Neuronal stem cell (in vitro differentiated cells): ENCODE results near the gene ATR.

Experiments used
- DNase-seq: peaks from one replicate; pipeline ENCODE4 v3.0.0-alpha.2; 2013; ENCODE audit warnings: low spot score
- H2AFZ ChIP-seq: one replicate; pipeline ENCODE4 v1.6.1; 2013; ENCODE audit warnings: mild to moderate bottlenecking, low read length, inconsistent platforms
- H2AK5ac ChIP-seq: 2 replicates; pipeline ENCODE4 v1.6.1; 2013; ENCODE audit warnings: low read depth, mild to moderate bottlenecking, inconsistent platforms, low read length, moderate library complexity, mixed read lengths
- H2BK120ac ChIP-seq: 2 replicates; pipeline ENCODE4 v1.6.1; 2013; ENCODE audit warnings: low read depth, mild to moderate bottlenecking, inconsistent platforms, low read length, moderate library complexity, mixed read lengths
- H2BK12ac ChIP-seq: one replicate; pipeline ENCODE4 v1.6.1; 2013; ENCODE audit warnings: low read length, inconsistent platforms
- H2BK15ac ChIP-seq: 2 replicates; pipeline ENCODE4 v1.6.1; 2013; ENCODE audit warnings: mild to moderate bottlenecking, low read length, inconsistent platforms, mixed read lengths
- H2BK5ac ChIP-seq: one replicate; pipeline ENCODE4 v1.6.1; 2013; ENCODE audit warnings: inconsistent platforms, mild to moderate bottlenecking, low read length, moderate library complexity
- H3K14ac ChIP-seq: one replicate; pipeline ENCODE4 v1.6.1; 2013; ENCODE audit warnings: low read length, inconsistent platforms
- H3K18ac ChIP-seq: 2 replicates; pipeline ENCODE4 v1.6.1; 2013; ENCODE audit warnings: low read length, inconsistent platforms
- H3K23ac ChIP-seq: 2 replicates; pipeline ENCODE4 v1.6.1; 2013; ENCODE audit warnings: low read depth, mild to moderate bottlenecking, mixed read lengths, low read length, inconsistent platforms; ENCODE audit not compliant: poor library complexity
- H3K27ac ChIP-seq: replicated peaks from 3 replicates; pipeline ENCODE4 v1.5.1; 2013; ENCODE audit warnings: low read length, inconsistent platforms
- H3K27me3 ChIP-seq, 3 experiments: 2 replicates each; pipeline ENCODE4 v1.6.1; 2013; ENCODE audit warnings: low read length in 3 of 3, mild to moderate bottlenecking in 2 of 3, inconsistent platforms in 1 of 3, low read depth in 1 of 3, mixed read lengths in 1 of 3, moderate library complexity in 1 of 3; ENCODE audit not compliant: control insufficient read depth in 3 of 3, insufficient read depth in 3 of 3
- H3K36me3 ChIP-seq, 2 donors: replicated peaks in 1 of 2; 2 replicates each; pipeline ENCODE4 v1.6.1; 2013; ENCODE audit warnings: low read length in 2 of 2; ENCODE audit not compliant: control insufficient read depth in 2 of 2, insufficient read depth in 2 of 2
- H3K4ac ChIP-seq: 2 replicates; pipeline ENCODE4 v1.6.1; 2013; ENCODE audit warnings: inconsistent platforms, mild to moderate bottlenecking, low read length, moderate library complexity
- H3K4me1 ChIP-seq, 2 donors: 1 replicate in 1 of 2; 2 replicates in 1 of 2; pipeline ENCODE4 v1.6.1; 2013; ENCODE audit warnings: low read length in 2 of 2, low read depth in 1 of 2; ENCODE audit not compliant: control insufficient read depth in 2 of 2, insufficient read depth in 1 of 2
- H3K4me2 ChIP-seq: one replicate; pipeline ENCODE4 v1.6.1; 2013; ENCODE audit warnings: mild to moderate bottlenecking, low read length, inconsistent platforms; ENCODE audit not compliant: insufficient read depth, poor library complexity, severe bottlenecking
- H3K4me3 ChIP-seq, 2 donors: 2 replicates each; pipeline ENCODE4 v1.5.1; 2013; ENCODE audit warnings: low read length in 2 of 2, mild to moderate bottlenecking in 2 of 2, inconsistent platforms in 1 of 2, moderate library complexity in 1 of 2
- H3K79me1 ChIP-seq: one replicate; pipeline ENCODE4 v1.6.1; 2013; ENCODE audit warnings: low read depth, mild to moderate bottlenecking, inconsistent platforms, low read length, moderate library complexity
- H3K9ac ChIP-seq: one replicate; pipeline ENCODE4 v1.6.1; 2013; ENCODE audit warnings: mild to moderate bottlenecking, low read depth, low read length, inconsistent platforms; ENCODE audit not compliant: poor library complexity
- H3K9me3 ChIP-seq, 2 donors: replicated peaks in 1 of 2; 2 replicates each; pipeline versions ENCODE3 to v1.6.1; 2013; ENCODE audit warnings: low read length in 2 of 2, mild to moderate bottlenecking in 2 of 2, inconsistent platforms in 1 of 2, low read depth in 1 of 2, mixed read lengths in 1 of 2, moderate library complexity in 1 of 2; ENCODE audit not compliant: control insufficient read depth in 2 of 2, insufficient read depth in 1 of 2
- H4K8ac ChIP-seq: one replicate; pipeline ENCODE4 v1.6.1; 2013; ENCODE audit warnings: low read depth, mild to moderate bottlenecking, inconsistent platforms, low read length, moderate library complexity
- H4K91ac ChIP-seq: one replicate; pipeline ENCODE4 v1.6.1; 2013; ENCODE audit warnings: low read length, low read depth, mild to moderate bottlenecking, inconsistent platforms; ENCODE audit not compliant: poor library complexity
- WGBS, 2 donors: extraction: QIAGEN DNeasy Blood & Tissue Kit; methylation state at CpG; one replicate each; pipeline ENCODE4 v1.1.7; 2013; ENCODE audit warnings: missing lambda C conversion rate in 2 of 2, mixed read lengths in 1 of 2; ENCODE audit not compliant: insufficient read length in 2 of 2, insufficient replicate concordance in 1 of 2; ENCODE audit errors: extremely low coverage in 2 of 2; 5-methylcytosine and 5-hydroxymethylcytosine counted together

Gene ATR

GRCh38 chr3:142614059-142614626, 35.6 kb upstream of the ATR start:
- Histone ChIP-seq H3K4me1 (no peaks in the 10 kb centered on the region), H3K23ac (no peak overlapping the region), H2AFZ (no peak overlapping the region), H3K9me3 (peaks cover 0 to 2% of the 10 kb centered on the region in 2 donors), H3K27me3 (no peaks in the 10 kb centered on the region), H3K27ac (no peak overlapping the region), H2BK12ac (no peak overlapping the region), H2BK5ac (no peak overlapping the region), H3K9ac (no peak overlapping the region), H2BK120ac (no peak overlapping the region), H2AK5ac (no peak overlapping the region), H3K4ac (no peak overlapping the region), H3K36me3 (no peaks in the 10 kb centered on the region), H2BK15ac (no peak overlapping the region), H3K79me1 (no peaks in the 10 kb centered on the region), H4K8ac (no peak overlapping the region), H3K18ac (no peak overlapping the region), H3K14ac (no peak overlapping the region), H4K91ac (no peak overlapping the region), H3K4me3 (no peak overlapping the region), H3K4me2 (no peak overlapping the region)
- no peak for DNase-seq
- no CpG with 5 or more reads among the region's 2 CpGs for WGBS, 2 donors

- H3K4ac ChIP-seq = no peak overlapping the region
- no peak overlapping the region for H3K9ac ChIP-seq
- H2AK5ac ChIP-seq = no peak overlapping the region
- H3K9me3 ChIP-seq = peaks cover 0 to 2% of the 10 kb centered on the region in 2 donors
- H3K14ac ChIP-seq = no peak overlapping the region
- H2BK120ac ChIP-seq = no peak overlapping the region
- H3K23ac ChIP-seq = no peak overlapping the region
- no peak overlapping the region for H3K27ac ChIP-seq
- H2BK12ac ChIP-seq = no peak overlapping the region
- H3K4me1 ChIP-seq = no peaks in the 10 kb centered on the region
- no peaks in the 10 kb centered on the region for H3K27me3 ChIP-seq
- H4K91ac ChIP-seq = no peak overlapping the region
- no peak for DNase-seq
- no peak overlapping the region for H3K18ac ChIP-seq
- H3K4me3 ChIP-seq = no peak overlapping the region
- H4K8ac ChIP-seq = no peak overlapping the region
- no peak overlapping the region for H2BK15ac ChIP-seq
- H3K36me3 ChIP-seq = no peaks in the 10 kb centered on the region
- H3K79me1 ChIP-seq = no peaks in the 10 kb centered on the region
- no CpG with 5 or more reads among the region's 1 CpG for WGBS, 2 donors
- no peak overlapping the region for H3K4me2 ChIP-seq
- no peak overlapping the region for H2AFZ ChIP-seq
- H2BK5ac ChIP-seq = no peak overlapping the region
Observed at GRCh38 chr3:142613491-142613890, 35.0 kb upstream of the ATR start.

- Histone ChIP-seq H3K27ac (no peak overlapping the region), H2BK12ac (no peak overlapping the region)
- no CpG with 5 or more reads among the region's 1 CpG for WGBS, 2 donors
Observed at GRCh38 chr3:142611206-142611605, 32.7 kb upstream of the ATR start.

GRCh38 chr3:142609136-142609535, 30.6 kb upstream of the ATR start:
- Histone ChIP-seq H3K23ac (no peak overlapping the region), H3K9me3 (peaks cover 0 to under 1% of the 10 kb centered on the region in 2 donors), H3K27me3 (no peaks in the 10 kb centered on the region), H2BK12ac (no peak overlapping the region), H4K91ac (no peak overlapping the region), H3K14ac (no peak overlapping the region), H3K4me3 (no peak overlapping the region), H3K79me1 (no peaks in the 10 kb centered on the region), H2BK5ac (no peak overlapping the region), H3K18ac (no peak overlapping the region), H2AFZ (no peak overlapping the region), H2BK15ac (no peak overlapping the region), H4K8ac (no peak overlapping the region), H3K36me3 (no peaks in the 10 kb centered on the region), H2AK5ac (no peak overlapping the region), H3K27ac (no peak overlapping the region), H3K4me2 (no peak overlapping the region), H2BK120ac (no peak overlapping the region), H3K4me1 (no peaks in the 10 kb centered on the region), H3K9ac (no peak overlapping the region), H3K4ac (no peak overlapping the region)
- no peak for DNase-seq
- no CpG with 5 or more reads among the region's 1 CpG for WGBS, 2 donors

More at GRCh38 chr3:142611206-142611605, 32.7 kb upstream of the ATR start:
- Histone ChIP-seq H3K4me3 (no peak overlapping the region), H3K23ac (no peak overlapping the region), H2BK5ac (no peak overlapping the region), H3K4me2 (no peak overlapping the region), H3K14ac (no peak overlapping the region), H3K4ac (no peak overlapping the region), H2AK5ac (no peak overlapping the region), H3K9me3 (peaks cover 0 to 2% of the 10 kb centered on the region in 2 donors), H3K9ac (no peak overlapping the region), H2AFZ (no peak overlapping the region), H3K36me3 (no peaks in the 10 kb centered on the region), H3K79me1 (no peaks in the 10 kb centered on the region), H3K4me1 (no peaks in the 10 kb centered on the region), H4K8ac (no peak overlapping the region), H2BK15ac (no peak overlapping the region), H3K27me3 (no peaks in the 10 kb centered on the region), H2BK120ac (no peak overlapping the region), H3K18ac (no peak overlapping the region), H4K91ac (no peak overlapping the region)
- no peak for DNase-seq
